ENCODE measurements around the gene YRDC. TPM values are rescaled to one million over a fixed set of nuclear protein-coding genes. Genes with fewer than 3 reads are reported as not detected.

Gene YRDC, protein sequence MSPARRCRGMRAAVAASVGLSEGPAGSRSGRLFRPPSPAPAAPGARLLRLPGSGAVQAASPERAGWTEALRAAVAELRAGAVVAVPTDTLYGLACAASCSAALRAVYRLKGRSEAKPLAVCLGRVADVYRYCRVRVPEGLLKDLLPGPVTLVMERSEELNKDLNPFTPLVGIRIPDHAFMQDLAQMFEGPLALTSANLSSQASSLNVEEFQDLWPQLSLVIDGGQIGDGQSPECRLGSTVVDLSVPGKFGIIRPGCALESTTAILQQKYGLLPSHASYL
- total RNA-seq (1 to 10 TPM; 4.0 to 8.4 (median 5.8) TPM), polyA plus RNA-seq (5.7 TPM)
- long read RNA-seq, donor 1, transcript YRDC-201 (5 exons, 1,826 nt), result major isoform, 29 of 30 reads
- long read RNA-seq, donor 1, partial matches to known transcripts, result 0 of 30 reads
- long read RNA-seq, donor 1, other reads (novel, unspliced or antisense), result 1 of 30 reads
- long read RNA-seq, donor 2, transcript YRDC-201 (5 exons, 1,826 nt), result major isoform, 11 of 11 reads
- long read RNA-seq, donor 2, partial matches to known transcripts, result 0 of 11 reads
- long read RNA-seq, donor 2, other reads (novel, unspliced or antisense), result 0 of 11 reads
- long read RNA-seq, donor 3, partial matches to known transcripts, result 0 of 1 reads
- long read RNA-seq, donor 3, other reads (novel, unspliced or antisense), result 1 of 1 reads
- long read RNA-seq, donor 4, transcript YRDC-201 (5 exons, 1,826 nt), result major isoform, 14 of 14 reads
- long read RNA-seq, donor 4, partial matches to known transcripts, result 0 of 14 reads
- long read RNA-seq, donor 4, other reads (novel, unspliced or antisense), result 0 of 14 reads

DNA sequence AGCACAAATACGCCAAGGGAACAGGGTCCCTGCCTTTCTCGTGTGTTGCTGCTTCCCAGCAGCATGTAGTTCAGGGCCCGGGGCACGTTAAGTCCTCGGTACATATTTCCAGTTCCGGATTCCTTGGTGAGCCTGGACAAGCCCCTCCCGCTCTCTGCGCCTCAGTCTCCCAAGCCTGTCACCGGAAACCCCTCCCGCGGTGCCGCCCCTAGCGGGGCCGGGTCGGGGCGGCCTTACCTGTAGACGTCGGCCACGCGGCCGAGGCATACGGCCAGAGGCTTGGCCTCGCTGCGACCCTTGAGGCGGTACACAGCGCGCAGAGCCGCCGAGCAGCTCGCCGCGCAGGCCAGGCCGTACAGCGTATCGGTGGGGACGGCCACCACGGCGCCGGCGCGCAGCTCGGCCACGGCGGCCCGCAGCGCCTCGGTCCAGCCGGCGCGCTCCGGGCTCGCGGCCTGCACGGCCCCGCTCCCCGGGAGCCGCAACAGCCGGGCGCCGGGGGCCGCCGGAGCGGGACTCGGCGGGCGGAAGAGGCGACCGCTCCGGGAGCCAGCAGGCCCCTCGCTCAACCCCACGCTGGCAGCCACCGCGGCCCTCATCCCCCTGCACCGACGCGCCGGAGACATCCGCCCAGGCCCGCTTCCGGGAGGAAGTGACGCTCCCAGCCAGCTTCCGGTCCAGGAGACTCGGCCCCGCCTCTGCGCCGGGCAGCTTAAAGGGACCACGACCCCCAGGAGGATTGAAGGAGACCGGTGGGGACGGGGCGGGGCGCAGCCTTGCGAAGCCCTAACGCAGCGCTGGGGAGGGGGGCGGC, at the start of gene YRDC, which contains the start of gene C1orf122:
Gene YRDC, minus strand, starts transcription at position 654 of the 814 bp plus-strand sequence. Its CDS starts 28 bp downstream, at position 626.
Gene C1orf122, plus strand, starts transcription at position 236 of the 814 bp plus-strand sequence. CDS start 615 bp downstream, outside the sequence.
- peak within 1 kb of the TSS; percentile 88 for H3K4me3 ChIP-seq (ENCODE audit: low read length)
- WGBS, result under 1% methylated on average over 95 of the region's 95 CpGs
- intact Hi-C loops (cut with DNase I), result no loop called here
- DNase-seq (peak; percentile 96 to 98 (median 98)), ATAC-seq (peak; percentile 96)
- H3K27me3 ChIP-seq (ENCODE audit: control insufficient read depth, insufficient read depth), result no peaks in the 10 kb centered on the region
- H3K4me1 ChIP-seq (ENCODE audit: control insufficient read depth, insufficient read depth, low read length), result peaks cover 8% of the 10 kb centered on the region
- H3K9me3 ChIP-seq (ENCODE audit: control insufficient read depth, low read length), result no peaks in the 10 kb centered on the region
- peak within 1 kb of the TSS; percentile 87 for H3K27ac ChIP-seq (ENCODE audit: low read length)

- Histone ChIP-seq H3K4me3 (ENCODE audit: low read length) (no peak overlapping the region), H3K27ac (ENCODE audit: low read length) (no peak overlapping the region), H3K4me1 (ENCODE audit: control insufficient read depth, insufficient read depth, low read length) (peaks cover 2% of the 10 kb centered on the region), H3K9me3 (ENCODE audit: control insufficient read depth, low read length) (no peaks in the 10 kb centered on the region), H3K27me3 (ENCODE audit: control insufficient read depth, insufficient read depth) (no peaks in the 10 kb centered on the region)
- 96% methylated on average over 6 of the region's 6 CpGs for WGBS
- DNase-seq, result no peak
- ATAC-seq, result no peak
- intact Hi-C loops (cut with DNase I), result no loop called here
Measured at GRCh38 chr1:37854406-37854805, 46.4 kb upstream of the YRDC start.

DNA sequence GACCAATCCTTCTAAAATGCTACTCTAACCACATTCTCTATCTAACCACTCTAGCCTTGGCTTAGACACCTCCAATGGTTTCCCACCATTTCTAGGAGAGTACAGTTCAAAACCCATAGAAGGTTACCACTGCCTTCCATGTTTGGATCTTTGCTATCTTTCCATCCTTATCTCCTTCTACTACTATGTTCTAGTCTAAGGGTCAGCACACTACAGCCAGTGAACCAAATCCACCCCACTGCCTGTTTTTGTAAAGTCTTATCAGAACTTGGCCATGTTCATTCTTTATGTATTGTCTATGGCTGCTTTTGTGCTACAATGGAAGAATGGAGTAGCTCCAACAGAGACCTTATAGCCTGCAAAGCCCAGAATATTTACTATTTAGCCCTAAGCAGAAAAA, 45.1 kb upstream of the YRDC start:
- ATAC-seq (no peak), DNase-seq (no peak)
- no peaks in the 10 kb centered on the region for H3K9me3 ChIP-seq (ENCODE audit: control insufficient read depth, low read length)
- H3K27ac ChIP-seq (ENCODE audit: low read length), result no peak overlapping the region
- peaks cover 2% of the 10 kb centered on the region for H3K4me1 ChIP-seq (ENCODE audit: control insufficient read depth, insufficient read depth, low read length)
- no peaks in the 10 kb centered on the region for H3K27me3 ChIP-seq (ENCODE audit: control insufficient read depth, insufficient read depth)
- intact Hi-C loops (cut with DNase I), result no loop called here
- H3K4me3 ChIP-seq (ENCODE audit: low read length), result no peak overlapping the region

GRCh38 chr1:37851782-37852210, 43.8 kb upstream of the YRDC start:
- H3K4me1 ChIP-seq (ENCODE audit: control insufficient read depth, insufficient read depth, low read length), result peaks cover 2% of the 10 kb centered on the region
- no peaks in the 10 kb centered on the region for H3K9me3 ChIP-seq (ENCODE audit: control insufficient read depth, low read length)
- ATAC-seq, result peak in 1 of 2 donors; percentile 23
- WGBS, result 74% methylated on average over 2 of the region's 2 CpGs
- H3K4me3 ChIP-seq (ENCODE audit: low read length), result no peak overlapping the region
- H3K27ac ChIP-seq (ENCODE audit: low read length), result no peak overlapping the region
- no peak for DNase-seq
- no peaks in the 10 kb centered on the region for H3K27me3 ChIP-seq (ENCODE audit: control insufficient read depth, insufficient read depth)
- intact Hi-C loops (cut with DNase I), result no loop called here

DNA sequence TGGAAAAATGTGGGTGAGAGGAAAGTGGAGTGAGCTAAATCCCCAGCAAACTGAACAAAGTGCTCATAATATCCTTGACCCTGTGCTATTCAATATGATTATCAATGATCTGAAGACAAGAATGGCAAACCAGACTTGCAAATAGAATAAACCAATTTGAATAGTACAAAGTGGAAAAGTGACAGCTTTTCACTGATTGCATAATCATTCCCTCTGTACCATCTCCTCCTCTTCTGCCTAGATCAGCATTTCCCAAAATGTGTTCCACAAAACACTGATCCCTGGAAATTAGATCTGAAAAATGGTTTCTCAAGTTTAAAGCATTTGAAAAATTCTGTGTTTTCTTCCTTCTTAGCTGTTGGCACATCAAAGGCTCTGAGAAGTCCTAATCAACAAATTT, 43.3 kb upstream of the YRDC start:
- no peaks in the 10 kb centered on the region for H3K9me3 ChIP-seq (ENCODE audit: control insufficient read depth, low read length)
- ATAC-seq, result peak in 1 of 2 donors; percentile 41
- no peak overlapping the region for H3K27ac ChIP-seq (ENCODE audit: low read length)
- DNase-seq, result no peak
- intact Hi-C loops (cut with DNase I), result no loop called here
- no peak overlapping the region for H3K4me3 ChIP-seq (ENCODE audit: low read length)
- peaks cover 2% of the 10 kb centered on the region for H3K4me1 ChIP-seq (ENCODE audit: control insufficient read depth, insufficient read depth, low read length)
- no peaks in the 10 kb centered on the region for H3K27me3 ChIP-seq (ENCODE audit: control insufficient read depth, insufficient read depth)

DNA sequence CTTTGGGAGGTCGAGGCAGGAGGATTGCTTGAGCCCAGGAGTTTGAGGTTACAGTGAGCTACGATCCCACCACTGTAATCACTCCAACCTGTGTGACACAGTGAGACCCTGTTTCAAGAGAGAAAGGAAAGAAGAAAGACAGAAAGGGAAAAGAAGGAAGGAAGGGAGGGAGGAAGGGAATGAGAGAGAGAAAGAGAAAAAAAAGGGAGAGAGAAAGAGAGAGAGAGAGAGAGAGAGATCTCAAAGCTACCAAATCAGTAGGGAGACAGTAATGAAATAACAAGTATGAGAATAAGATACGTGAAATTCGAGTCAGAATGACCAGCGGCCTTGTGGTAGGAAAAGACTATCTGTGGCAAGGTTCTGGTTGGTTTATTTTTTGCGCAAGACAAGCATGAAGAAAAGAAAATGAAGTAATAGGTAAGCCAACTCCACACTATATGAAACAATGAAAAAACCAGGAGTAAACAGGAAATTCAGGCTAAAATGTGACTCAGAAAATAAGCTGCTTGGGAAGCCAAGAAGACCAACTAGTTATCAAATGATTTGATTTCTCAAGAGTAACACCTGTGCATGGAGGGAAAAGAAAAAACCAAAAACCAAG, 42.4 kb upstream of the YRDC start:
- ATAC-seq (no peak), DNase-seq (no peak)
- no peaks in the 10 kb centered on the region for H3K27me3 ChIP-seq (ENCODE audit: control insufficient read depth, insufficient read depth)
- WGBS, result 84% methylated on average over 6 of the region's 6 CpGs
- H3K4me3 ChIP-seq (ENCODE audit: low read length), result no peak overlapping the region
- intact Hi-C loops (cut with DNase I), result no loop called here
- no peak overlapping the region for H3K27ac ChIP-seq (ENCODE audit: low read length)
- H3K9me3 ChIP-seq (ENCODE audit: control insufficient read depth, low read length), result no peaks in the 10 kb centered on the region
- peaks cover 2% of the 10 kb centered on the region for H3K4me1 ChIP-seq (ENCODE audit: control insufficient read depth, insufficient read depth, low read length)

DNA sequence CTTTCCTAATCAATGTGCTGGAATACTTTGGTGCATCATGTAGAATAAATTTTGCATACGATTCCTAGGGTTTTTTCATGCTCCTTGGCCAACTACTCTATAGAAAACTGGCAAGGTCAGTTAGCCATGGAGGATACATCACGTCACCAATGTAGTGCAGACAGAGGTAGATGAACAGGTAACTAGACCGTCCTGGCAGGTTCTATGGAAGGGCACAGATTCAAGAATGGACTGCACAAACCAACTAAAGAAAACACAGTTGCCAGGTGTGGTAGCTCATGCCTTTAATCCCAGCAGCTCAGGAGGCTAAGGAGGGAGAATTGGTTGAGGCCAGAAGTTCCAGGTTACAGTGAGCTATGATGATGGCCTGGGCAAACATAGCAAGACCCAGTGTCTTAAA, 41.5 kb upstream of the YRDC start:
- intact Hi-C loops (cut with DNase I), result no loop called here
- no peak overlapping the region for H3K27ac ChIP-seq (ENCODE audit: low read length)
- ATAC-seq (no peak), DNase-seq (no peak)
- no peaks in the 10 kb centered on the region for H3K9me3 ChIP-seq (ENCODE audit: control insufficient read depth, low read length)
- 93% methylated on average over 3 of the region's 3 CpGs for WGBS
- no peaks in the 10 kb centered on the region for H3K27me3 ChIP-seq (ENCODE audit: control insufficient read depth, insufficient read depth)
- no peak overlapping the region for H3K4me3 ChIP-seq (ENCODE audit: low read length)
- H3K4me1 ChIP-seq (ENCODE audit: control insufficient read depth, insufficient read depth, low read length), result peaks cover 2% of the 10 kb centered on the region

DNA sequence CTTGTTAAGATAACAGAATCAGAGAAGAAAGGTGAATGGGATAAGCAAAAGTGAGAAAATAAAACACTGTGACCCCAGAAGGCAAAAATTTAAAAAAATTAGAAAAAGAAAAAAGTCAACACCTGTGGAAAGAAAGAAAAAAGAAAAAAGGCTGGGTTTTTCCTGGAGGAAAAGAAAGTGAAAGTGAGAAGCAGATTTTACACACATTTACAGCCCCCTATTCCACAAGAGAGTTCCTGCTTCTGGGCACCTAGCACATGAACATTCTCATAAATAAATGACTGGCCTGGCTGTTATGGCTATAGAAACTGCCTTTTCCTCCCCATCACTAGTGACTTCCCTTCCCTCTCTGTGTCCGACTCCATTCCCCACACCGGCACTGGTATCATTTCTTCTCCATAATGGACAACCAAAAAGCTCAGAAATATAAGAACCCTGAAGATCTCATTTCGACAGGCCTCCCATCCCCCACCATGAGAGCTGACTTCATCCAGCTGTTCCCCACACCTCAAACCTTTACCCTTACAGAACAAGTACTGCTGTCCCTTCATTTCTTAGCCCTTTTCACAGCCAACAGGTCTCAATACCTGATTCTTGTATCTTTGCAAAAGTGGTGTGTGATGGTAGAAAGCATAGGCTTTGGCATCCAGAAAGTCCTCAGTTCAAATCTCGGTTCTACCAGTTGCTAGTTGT, 38.8 kb upstream of the YRDC start:
- DNase-seq (no peak), ATAC-seq (no peak)
- H3K4me3 ChIP-seq (ENCODE audit: low read length), result no peak overlapping the region
- intact Hi-C loops (cut with DNase I), result no loop called here
- no peaks in the 10 kb centered on the region for H3K9me3 ChIP-seq (ENCODE audit: control insufficient read depth, low read length)
- H3K27ac ChIP-seq (ENCODE audit: low read length), result no peak overlapping the region
- H3K4me1 ChIP-seq (ENCODE audit: control insufficient read depth, insufficient read depth, low read length), result peaks cover 1% of the 10 kb centered on the region
- H3K27me3 ChIP-seq (ENCODE audit: control insufficient read depth, insufficient read depth), result no peaks in the 10 kb centered on the region
- 84% methylated on average over 4 of the region's 4 CpGs for WGBS

GRCh38 chr1:37845786-37846185, 37.8 kb upstream of the YRDC start:
- no peak overlapping the region for H3K27ac ChIP-seq (ENCODE audit: low read length)
- no peak overlapping the region for H3K4me3 ChIP-seq (ENCODE audit: low read length)
- H3K9me3 ChIP-seq (ENCODE audit: control insufficient read depth, low read length), result no peaks in the 10 kb centered on the region
- ATAC-seq, result no peak
- intact Hi-C loops (cut with DNase I), result no loop called here
- WGBS, result 76% methylated on average over 3 of the region's 3 CpGs
- no peaks in the 10 kb centered on the region for H3K4me1 ChIP-seq (ENCODE audit: control insufficient read depth, insufficient read depth, low read length)
- DNase-seq, result no peak
- H3K27me3 ChIP-seq (ENCODE audit: control insufficient read depth, insufficient read depth), result no peaks in the 10 kb centered on the region

- Histone ChIP-seq H3K9me3 (ENCODE audit: control insufficient read depth, low read length) (no peaks in the 10 kb centered on the region), H3K27me3 (ENCODE audit: control insufficient read depth, insufficient read depth) (no peaks in the 10 kb centered on the region), H3K4me1 (ENCODE audit: control insufficient read depth, insufficient read depth, low read length) (no peaks in the 10 kb centered on the region), H3K4me3 (ENCODE audit: low read length) (no peak overlapping the region), H3K27ac (ENCODE audit: low read length) (no peak overlapping the region)
- WGBS, result 92% methylated on average over 5 of the region's 5 CpGs
- intact Hi-C loops (cut with DNase I), result no loop called here
- no peak for ATAC-seq
- no peak for DNase-seq
Measured at GRCh38 chr1:37845049-37845646, 37.1 kb upstream of the YRDC start.
